ENCODE measurements around the gene WDR86. TPM values are rescaled to one million over a fixed set of nuclear protein-coding genes. Genes with fewer than 3 reads are reported as not detected.

WDR86 gene
- total and polyA plus RNA-seq, 2 experiments from 2014 or later = not detected

DNA sequence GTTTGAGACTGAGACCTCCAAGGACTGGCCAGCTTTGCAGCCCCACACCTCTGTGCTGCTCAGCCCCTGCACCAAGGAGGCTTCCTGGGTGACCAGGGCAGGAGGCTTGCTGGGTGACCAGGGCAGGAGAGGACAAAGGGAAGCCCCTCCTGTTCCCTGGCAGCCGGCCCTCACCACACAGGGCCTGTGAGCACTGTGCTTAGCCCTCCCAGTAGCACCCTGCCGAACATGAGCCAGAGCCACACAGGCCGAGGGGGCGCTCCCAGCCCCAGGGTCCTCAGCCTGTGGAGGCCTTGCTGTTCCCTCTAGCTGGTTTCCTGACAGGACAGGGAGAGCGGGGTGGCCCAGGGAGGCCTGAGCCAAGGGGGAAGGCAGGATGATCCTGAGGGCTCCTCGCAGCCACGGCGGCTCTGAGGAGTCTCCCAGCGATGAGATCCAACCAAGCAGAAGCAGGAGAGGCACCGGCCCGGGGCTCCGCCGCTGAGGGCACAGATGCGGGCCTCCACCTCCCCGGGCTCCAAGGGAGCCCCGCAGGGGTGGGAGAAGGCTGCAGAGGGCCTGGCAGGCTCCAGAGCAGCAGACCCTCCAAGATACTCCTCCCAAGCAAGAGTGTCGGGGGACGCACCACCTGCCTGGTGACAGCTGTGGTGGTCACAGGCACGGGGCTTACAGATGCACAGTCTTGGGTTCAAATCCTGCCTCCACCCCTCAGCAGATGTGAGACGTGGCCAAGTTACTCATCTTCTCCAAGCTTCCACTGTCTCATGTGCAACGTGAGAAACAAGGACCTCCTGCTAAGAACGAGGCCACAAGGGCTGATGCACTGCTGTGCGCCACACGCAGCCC, 22.5 kb downstream of the WDR86 start:
- 58 to 66% methylated on average over 17 to 23 of the region's 24 CpGs for WGBS, 2 experiments (ENCODE audit: low coverage in 1 of 2, low lambda C conversion rate in 2 of 2, missing lambda C conversion rate in 2 of 2)

DNA sequence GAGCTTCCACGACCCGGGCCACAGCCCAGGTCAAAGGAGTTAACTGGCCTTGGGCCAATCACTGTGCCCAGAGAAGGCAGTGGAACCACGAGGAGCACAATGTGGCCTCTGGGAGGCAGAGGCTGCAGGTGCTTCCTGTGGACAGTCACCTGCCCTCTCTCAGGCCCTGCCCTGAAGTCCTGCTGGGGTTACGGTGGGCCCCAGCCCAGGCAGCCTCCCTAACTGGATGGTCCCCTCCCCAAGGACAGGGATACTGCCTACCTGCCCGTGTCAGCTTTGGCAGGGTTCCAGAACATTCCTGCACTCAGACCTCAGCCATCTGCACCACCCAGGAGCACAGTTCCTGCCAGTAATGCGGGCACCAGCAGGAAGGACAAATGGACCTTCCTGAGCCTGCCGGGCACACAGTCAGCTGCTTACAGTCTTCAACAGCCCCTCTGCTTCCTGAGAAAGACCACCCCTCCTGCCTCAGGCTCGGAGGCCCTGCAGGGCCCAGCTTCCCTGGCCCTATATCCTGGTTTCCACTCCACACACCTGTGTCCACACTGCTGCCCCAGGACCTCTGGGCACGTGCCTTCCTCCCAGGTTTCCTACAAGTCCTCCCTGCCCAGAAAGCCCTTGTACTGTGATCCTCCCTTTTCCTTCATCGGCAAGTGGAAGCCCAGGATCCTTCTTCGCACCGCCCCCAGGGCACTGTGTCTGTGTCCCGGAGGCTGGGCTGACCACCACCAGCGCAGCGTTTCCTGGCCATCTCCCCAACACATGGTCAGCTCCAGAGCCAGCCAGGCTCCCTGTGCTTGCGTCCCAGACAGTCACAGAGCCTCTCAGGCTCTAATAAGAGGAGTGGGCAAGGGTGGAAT, 23.3 kb downstream of the WDR86 start:
- no peak for TF ChIP-seq EZH2 (IDR thresholded peaks at IDR 0.05; ENCODE audit: insufficient read depth, poor library complexity, severe bottlenecking)
- no peak for TF ChIP-seq EZH2phosphoT487 (IDR thresholded peaks at IDR 0.05; ENCODE audit: insufficient read depth, low read depth)

More for the DNA sequence above, 22.5 kb downstream of the WDR86 start:
- no peaks in the 10 kb centered on the region for H3F3A ChIP-seq (ENCODE audit: insufficient read depth)
- peaks cover 15% of the 10 kb centered on the region for H3K27me3 ChIP-seq (replicated peaks; ENCODE audit: insufficient read depth)
- H3K27ac ChIP-seq = no peak overlapping the region
- H4K20me1 ChIP-seq (ENCODE audit: insufficient read depth) = no peaks in the 10 kb centered on the region
- no peaks in the 10 kb centered on the region for H3K79me2 ChIP-seq (ENCODE audit: insufficient read depth)
- H3K4me1 ChIP-seq (ENCODE audit: insufficient read depth) = no peaks in the 10 kb centered on the region
- no peak overlapping the region for H3K9ac ChIP-seq
- H3K4me2 ChIP-seq (ENCODE audit: unreplicated experiment) = no peak overlapping the region
- DNase-seq = no peak
- TF ChIP-seq EZH2 (IDR thresholded peaks at IDR 0.05; ENCODE audit: insufficient read depth, poor library complexity, severe bottlenecking) (no peak), EZH2phosphoT487 (IDR thresholded peaks at IDR 0.05; ENCODE audit: insufficient read depth, low read depth) (no peak)
- no peaks in the 10 kb centered on the region for H3K9me3 ChIP-seq (ENCODE audit: low read depth)
- no peak overlapping the region for H3K4me3 ChIP-seq
- in situ Hi-C loops (cut with MboI) = no loop called here
- H3K9me2 ChIP-seq (ENCODE audit: insufficient read depth) = no peaks in the 10 kb centered on the region
- no peaks in the 10 kb centered on the region for H3K36me3 ChIP-seq (ENCODE audit: low read depth)
- H2AFZ ChIP-seq = no peak overlapping the region

DNA sequence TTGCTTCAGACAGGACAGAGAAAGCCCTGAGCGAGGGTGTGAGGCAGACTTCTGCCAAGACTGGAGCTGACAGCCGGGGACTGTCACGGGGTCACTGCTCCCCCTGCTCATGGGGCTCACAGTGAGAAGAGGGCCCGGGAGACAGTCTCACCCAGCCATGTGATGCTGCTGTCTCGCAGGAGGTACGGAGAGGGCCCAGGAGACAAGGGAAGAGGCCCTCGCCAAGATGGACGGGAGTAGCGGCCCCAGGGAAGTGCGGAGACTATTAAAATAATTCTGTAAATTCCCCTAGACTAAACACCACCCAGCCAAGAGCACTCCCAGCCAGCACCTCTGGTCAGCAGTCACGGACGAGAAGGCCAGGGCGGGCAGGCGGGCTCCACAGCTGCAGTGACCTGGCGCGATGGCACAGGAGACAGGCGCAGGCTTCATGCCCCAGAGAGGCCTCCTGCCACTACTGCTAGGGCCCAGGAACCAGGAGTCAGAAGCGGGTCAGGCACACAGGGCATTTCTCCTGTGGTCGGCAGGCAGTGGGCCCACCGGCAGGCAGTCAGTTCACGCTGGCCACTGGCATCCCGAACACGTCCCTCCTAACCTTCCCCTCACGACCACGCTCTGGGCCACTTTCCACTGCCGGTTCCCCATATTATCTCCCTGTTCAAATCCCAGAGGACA, 24.1 kb downstream of the WDR86 start:
- in situ Hi-C loops (cut with MboI) = no loop called here
- Histone ChIP-seq H3K9me3 (ENCODE audit: low read depth) (no peaks in the 10 kb centered on the region), H4K20me1 (ENCODE audit: insufficient read depth) (no peaks in the 10 kb centered on the region), H3K36me3 (ENCODE audit: low read depth) (no peaks in the 10 kb centered on the region), H3K9ac (no peak overlapping the region), H3K79me2 (ENCODE audit: insufficient read depth) (no peaks in the 10 kb centered on the region), H3K4me1 (ENCODE audit: insufficient read depth) (no peaks in the 10 kb centered on the region), H3K27me3 (replicated peaks; ENCODE audit: insufficient read depth) (peaks cover 28% of the 10 kb centered on the region), H3F3A (ENCODE audit: insufficient read depth) (no peaks in the 10 kb centered on the region), H3K4me3 (no peak overlapping the region), H3K4me2 (ENCODE audit: unreplicated experiment) (no peak overlapping the region), H3K9me2 (ENCODE audit: insufficient read depth) (no peaks in the 10 kb centered on the region), H2AFZ (no peak overlapping the region), H3K27ac (no peak overlapping the region)
- no peak for DNase-seq
- 76 to 77% methylated on average over 26 of the region's 26 CpGs for WGBS, 2 experiments (ENCODE audit: low coverage in 1 of 2, low lambda C conversion rate in 2 of 2, missing lambda C conversion rate in 2 of 2)
- TF ChIP-seq EZH2 (IDR thresholded peaks at IDR 0.05; ENCODE audit: insufficient read depth, poor library complexity, severe bottlenecking) = no peak
- no peak for TF ChIP-seq EZH2phosphoT487 (IDR thresholded peaks at IDR 0.05; ENCODE audit: insufficient read depth, low read depth)

More for the DNA sequence above, 23.3 kb downstream of the WDR86 start:
- H4K20me1 ChIP-seq (ENCODE audit: insufficient read depth) = no peaks in the 10 kb centered on the region
- H3K36me3 ChIP-seq (ENCODE audit: low read depth) = no peaks in the 10 kb centered on the region
- in situ Hi-C loops (cut with MboI) = no loop called here
- DNase-seq = no peak
- no peak overlapping the region for H3K9ac ChIP-seq
- 58 to 60% methylated on average over 14 to 16 of the region's 16 CpGs for WGBS, 2 experiments (ENCODE audit: low coverage in 1 of 2, low lambda C conversion rate in 2 of 2, missing lambda C conversion rate in 2 of 2)
- no peaks in the 10 kb centered on the region for H3K9me3 ChIP-seq (ENCODE audit: low read depth)
- peaks cover 20% of the 10 kb centered on the region for H3K27me3 ChIP-seq (replicated peaks; ENCODE audit: insufficient read depth)
- no peak overlapping the region for H3K4me2 ChIP-seq (ENCODE audit: unreplicated experiment)
- no peak overlapping the region for H3K4me3 ChIP-seq
- no peaks in the 10 kb centered on the region for H3K4me1 ChIP-seq (ENCODE audit: insufficient read depth)
- H3K27ac ChIP-seq = no peak overlapping the region
- no peaks in the 10 kb centered on the region for H3K79me2 ChIP-seq (ENCODE audit: insufficient read depth)
- no peak overlapping the region for H2AFZ ChIP-seq
- no peaks in the 10 kb centered on the region for H3F3A ChIP-seq (ENCODE audit: insufficient read depth)
- H3K9me2 ChIP-seq (ENCODE audit: insufficient read depth) = no peaks in the 10 kb centered on the region
